OCI-LY1 (cell line): Measurements from ENCODE around the gene APOA1.

Experiments used
- EZH2 ChIP-seq: fragments of 200-600 bp; sonication (generic), shearing (Covaris generic); IDR thresholded peaks from 2 replicates; pipeline ENCODE4 v1.8.0; 2017; ENCODE audit warnings: borderline replicate concordance, mixed run types, mild to moderate bottlenecking, antibody characterized with exemption, low read length, moderate library complexity, mixed read lengths
- TF ChIP-seq, protein P1 (sequence below): fragments of 200-600 bp; sonication (generic), shearing (Covaris generic); IDR thresholded peaks from 2 replicates; pipeline ENCODE4 v1.5.1; 2017; ENCODE audit warnings: mild to moderate bottlenecking, antibody characterized with exemption, low read length, moderate library complexity, mixed read lengths

GRCh38 chr11:116864531-116864930 lies 27.1 kb upstream of the APOA1 start:
- TF ChIP-seq, protein P1, sequence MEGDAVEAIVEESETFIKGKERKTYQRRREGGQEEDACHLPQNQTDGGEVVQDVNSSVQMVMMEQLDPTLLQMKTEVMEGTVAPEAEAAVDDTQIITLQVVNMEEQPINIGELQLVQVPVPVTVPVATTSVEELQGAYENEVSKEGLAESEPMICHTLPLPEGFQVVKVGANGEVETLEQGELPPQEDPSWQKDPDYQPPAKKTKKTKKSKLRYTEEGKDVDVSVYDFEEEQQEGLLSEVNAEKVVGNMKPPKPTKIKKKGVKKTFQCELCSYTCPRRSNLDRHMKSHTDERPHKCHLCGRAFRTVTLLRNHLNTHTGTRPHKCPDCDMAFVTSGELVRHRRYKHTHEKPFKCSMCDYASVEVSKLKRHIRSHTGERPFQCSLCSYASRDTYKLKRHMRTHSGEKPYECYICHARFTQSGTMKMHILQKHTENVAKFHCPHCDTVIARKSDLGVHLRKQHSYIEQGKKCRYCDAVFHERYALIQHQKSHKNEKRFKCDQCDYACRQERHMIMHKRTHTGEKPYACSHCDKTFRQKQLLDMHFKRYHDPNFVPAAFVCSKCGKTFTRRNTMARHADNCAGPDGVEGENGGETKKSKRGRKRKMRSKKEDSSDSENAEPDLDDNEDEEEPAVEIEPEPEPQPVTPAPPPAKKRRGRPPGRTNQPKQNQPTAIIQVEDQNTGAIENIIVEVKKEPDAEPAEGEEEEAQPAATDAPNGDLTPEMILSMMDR = no peak
- TF ChIP-seq EZH2 = no peak
